HL-60 (cell line): ENCODE data around the gene MRPL11.
A peak's percentile ranks its signal among the peaks of the same experiment; 100 is the strongest.

ENCODE experiments used
- DNase-seq, 2 experiments: peaks; one replicate each; pipeline ENCODE4 v3.0.0-alpha.2; 2010 to 2020; ENCODE audit warnings: low read depth in 1 of 2, low spot score in 1 of 2
- H3K27ac ChIP-seq: fragments of 250-450 bp; sonication (Bioruptor Pico); replicated peaks from 2 replicates; pipeline ENCODE4 v1.5.1; 2020; ENCODE audit warnings: mild to moderate bottlenecking, moderate library complexity
- H3K27me3 ChIP-seq: fragments of 250-450 bp; sonication (Bioruptor Pico); 2 replicates; pipeline ENCODE4 v1.5.1; 2021; ENCODE audit warnings: mild to moderate bottlenecking, moderate library complexity; ENCODE audit not compliant: insufficient read depth, poor library complexity, severe bottlenecking
- H3K4me3 ChIP-seq: replicated peaks from 2 replicates; pipeline ENCODE4 v1.5.1; 2011; ENCODE audit warnings: mild to moderate bottlenecking, control low read depth, low read length; ENCODE audit not compliant: insufficient read depth
- CTCF ChIP-seq: IDR thresholded peaks from one replicate; pipeline ENCODE4 v1.5.1; 2011; ENCODE audit warnings: low read length, control low read depth, inconsistent platforms; ENCODE audit not compliant: insufficient read depth
- GABPA ChIP-seq: IDR thresholded peaks from 2 replicates; pipeline ENCODE4 v1.6.1; 2012; ENCODE audit warnings: low read depth
- POLR2AphosphoS5 ChIP-seq: IDR thresholded peaks from 2 replicates; pipeline ENCODE4 v1.6.1; 2012; ENCODE audit warnings: low read depth
- REST ChIP-seq: IDR thresholded peaks from 2 replicates; pipeline ENCODE4 v1.6.1; 2012; ENCODE audit warnings: low read depth; ENCODE audit not compliant: insufficient replicate concordance
- SPI1 ChIP-seq: IDR thresholded peaks from 2 replicates; pipeline ENCODE4 v1.6.1; 2012; ENCODE audit warnings: low read depth, mild to moderate bottlenecking, borderline replicate concordance

MRPL11 gene

GRCh38 chr11:66421492-66422205 lies 17.0 kb downstream of the MRPL11 start:
- no peak overlapping the region for H3K27ac ChIP-seq
- no peaks in the 10 kb centered on the region for H3K27me3 ChIP-seq
- TF ChIP-seq GABPA (peak; percentile 35; the same call in 1 of the 2 replicates), CTCF (no peak), REST (peak; percentile 99), POLR2AphosphoS5 (peak; percentile 81), SPI1 (peak; percentile 25; the same call in 1 of the 2 replicates)
- DNase-seq: peak; percentile 73 to 74
- no peak overlapping the region for H3K4me3 ChIP-seq

- no peak within 1 kb of the TSS for H3K27ac ChIP-seq
- H3K27me3 ChIP-seq: peaks cover 2% of the 10 kb centered on the region
- no peak for TF ChIP-seq POLR2AphosphoS5
- TF ChIP-seq SPI1: no peak
- TF ChIP-seq CTCF: no peak
- TF ChIP-seq GABPA: no peak
- TF ChIP-seq REST: no peak
- no peak for DNase-seq
- H3K4me3 ChIP-seq: no peak within 1 kb of the TSS
Observed at GRCh38 chr11:66420671-66421476, 17.8 kb downstream of the MRPL11 start, which contains the start of gene NPAS4. Gene NPAS4 (plus strand): TSS chr11:66421035. CDS start chr11:66421180, 145 bp downstream.

GRCh38 chr11:66419825-66420224 lies 18.8 kb downstream of the MRPL11 start:
- Histone ChIP-seq H3K4me3 (no peak overlapping the region), H3K27me3 (peaks cover 2% of the 10 kb centered on the region), H3K27ac (no peak overlapping the region)
- no peak for TF ChIP-seq CTCF
- TF ChIP-seq SPI1: no peak
- TF ChIP-seq GABPA: no peak
- no peak for TF ChIP-seq REST
- no peak for TF ChIP-seq POLR2AphosphoS5
- no peak for DNase-seq
